T-helper 1 cell treated with Interleukin-12 subunit alpha and Interleukin-12 subunit beta and Interleukin-4 antibody, amounts not matched to agents 30 ng/mL and 1 ng/mL, for 36 hours (primary cell): ENCODE data around the gene ZSCAN32. TPM values are rescaled to one million over a fixed set of nuclear protein-coding genes. Genes with fewer than 3 reads are reported as not detected.

Source experiments
- intact Hi-C: fragments of 100-400 bp; cut with micrococcal nuclease; formaldehyde crosslinking; loops from one replicate; pipeline ENCODE4 v1.15.1; 2024
- total RNA-seq: library from RNA; stranded (reverse); gene quantifications from 2 replicates; pipeline ENCODE4 v1.2.3, GENCODE V29; 2022

The ZSCAN32 gene
- total RNA-seq, result 18.8 and 22.1 TPM in 2 replicates

- intact Hi-C loops, result loop anchor here (1.0 kb wide), 10 partner anchors 43 to 377 kb away; partner anchors contain the start of genes SLX4, THOC6, TIGD7 and ZNF200
These were observed at the start of gene ZSCAN32, which contains the start of gene ZNF174 for GRCh38 chr16:3400779-3401688. Gene ZSCAN32, minus strand, starts transcription at chr16:3401004. Its CDS starts 3,447 bp downstream, at chr16:3397557. Gene ZNF174, plus strand, starts transcription at chr16:3401215. Its CDS starts 790 bp downstream, at chr16:3402005.

GRCh38 chr16:3444032-3444388, 43.2 kb upstream of the ZSCAN32 start:
- intact Hi-C loops, result loop anchor here (1.0 to 5.0 kb wide), 3 partner anchors 43 to 182 kb away; partner anchors contain the start of genes CLUAP1, ZNF174 and ZSCAN32

- intact Hi-C loops, result loop anchor here (1.0 to 5.0 kb wide), 4 partner anchors 14 to 181 kb away; partner anchors contain the start of genes CLUAP1, ZNF174 and ZSCAN32
These were observed 42.6 kb upstream of the ZSCAN32 start, which contains the start of the genes NAA60 and ZNF597 for GRCh38 chr16:3443108-3444031. Gene NAA60, plus strand, starts transcription at chr16:3443680. Its CDS starts 32,548 bp downstream, at chr16:3476228. Gene ZNF597, minus strand, starts transcription at chr16:3443504. Its CDS starts 351 bp downstream, at chr16:3443153.

- intact Hi-C loops, result loop anchor here (5.0 kb wide), 2 partner anchors 63 to 177 kb away; partner anchors contain the start of gene CLUAP1
These were observed 38.8 kb upstream of the ZSCAN32 start for GRCh38 chr16:3439637-3440036.

GRCh38 chr16:3434373-3434772, 33.6 kb upstream of the ZSCAN32 start:
- intact Hi-C loops, result loop anchor here (5.0 kb wide), 1 partner anchor 247 kb away; the partner anchor contains the start of gene OR1F1

- intact Hi-C loops, result loop anchor here (5.0 kb wide), 1 partner anchor 244 kb away; the partner anchor contains the start of gene OR1F1
These were observed 31.0 kb upstream of the ZSCAN32 start for GRCh38 chr16:3431779-3432219.

- intact Hi-C loops, result loop anchor here (10.0 kb wide), 1 partner anchor 49 kb away; no protein-coding TSS in a partner anchor
These were observed 13.1 kb upstream of the ZSCAN32 start for GRCh38 chr16:3413730-3414379.

- intact Hi-C loops, result no loop called here
These were observed 7.9 kb upstream of the ZSCAN32 start for GRCh38 chr16:3408561-3409197.

GRCh38 chr16:3401719-3402397, 1.1 kb upstream of the ZSCAN32 start:
- intact Hi-C loops, result loop anchor here (1.0 kb wide), 10 partner anchors 42 to 378 kb away; partner anchors contain the start of genes SLX4, THOC6, TIGD7 and ZNF200

GRCh38 chr16:3400446-3400778, 392 bp downstream of the ZSCAN32 start:
- intact Hi-C loops, result no loop called here

GRCh38 chr16:3389663-3390338, 11.0 kb downstream of the ZSCAN32 start:
- intact Hi-C loops, result no loop called here

GRCh38 chr16:3388325-3388724, 12.5 kb downstream of the ZSCAN32 start:
- intact Hi-C loops, result no loop called here

- intact Hi-C loops, result loop anchor here (5.0 kb wide), 1 partner anchor 76 kb away; the partner anchor contains the start of genes TIGD7 and ZNF75A
These were observed 17.8 kb downstream of the ZSCAN32 start for GRCh38 chr16:3383045-3383448.

GRCh38 chr16:3377917-3378316, 22.9 kb downstream of the ZSCAN32 start:
- intact Hi-C loops, result no loop called here

- intact Hi-C loops, result no loop called here
These were observed 25.1 kb downstream of the ZSCAN32 start for GRCh38 chr16:3375680-3376079.

- intact Hi-C loops, result loop anchor here (10.0 kb wide), 2 partner anchors 46 to 184 kb away; partner anchors contain the start of gene OR1F1
These were observed 31.7 kb downstream of the ZSCAN32 start for GRCh38 chr16:3369073-3369472.

- intact Hi-C loops, result loop anchor here (10.0 kb wide), 2 partner anchors 50 to 180 kb away; partner anchors contain the start of gene OR1F1
These were observed 35.9 kb downstream of the ZSCAN32 start for GRCh38 chr16:3364774-3365427.

- intact Hi-C loops, result loop anchor here (10.0 kb wide), 2 partner anchors 51 to 179 kb away; partner anchors contain the start of gene OR1F1
These were observed 37.0 kb downstream of the ZSCAN32 start for GRCh38 chr16:3363793-3364192.
